Gastrocnemius medialis (tissue), 4 donors: ENCODE data around the gene CXXC5. TPM values are rescaled to one million over a fixed set of nuclear protein-coding genes. Genes with fewer than 3 reads are reported as not detected.

Experiments
- ATAC-seq, 2 donors: fragments of 150-250 bp; one replicate each; pipeline ENCODE4 v1.9.1; 2016
- DNase-seq, 2 donors: peaks; one replicate each; pipeline ENCODE4 v3.0.0-alpha.2; 2019
- H3K27ac ChIP-seq, 4 donors: fragments of 200-600 bp; sonication (generic); 1 replicate in 1 of 4; 2 replicates in 3 of 4; pipeline ENCODE4 v1.5.1; 2016 to 2018; ENCODE audit warnings: mild to moderate bottlenecking in 2 of 4, moderate library complexity in 1 of 4
- H3K27me3 ChIP-seq, 3 donors: fragments of 200-600 bp; sonication (generic) in 2 of 3; 1 replicate in 1 of 3; 2 replicates in 2 of 3; pipeline versions ENCODE4 v1.5.1 to v1.6.0; 2016 to 2019; ENCODE audit warnings: mild to moderate bottlenecking in 1 of 3, moderate library complexity in 1 of 3
- H3K36me3 ChIP-seq, 2 donors: fragments of 200-600 bp; sonication (generic) in 1 of 2; one replicate each; pipeline ENCODE4 v1.5.1; 2017 to 2018
- H3K4me1 ChIP-seq, 2 donors: fragments of 200-600 bp; sonication (generic) in 1 of 2; one replicate each; pipeline ENCODE4 v1.5.1; 2016 to 2017; ENCODE audit warnings: mild to moderate bottlenecking in 2 of 2
- H3K4me3 ChIP-seq, 4 donors: fragments of 200-600 bp; sonication (generic) in 3 of 4; 1 replicate in 1 of 4; 2 replicates in 3 of 4; pipeline ENCODE4 v1.5.1; 2016 to 2019; ENCODE audit warnings: mild to moderate bottlenecking in 2 of 4
- H3K9me3 ChIP-seq, 3 donors: fragments of 200-600 bp; sonication (generic) in 2 of 3; 1 replicate in 1 of 3; 2 replicates in 2 of 3; pipeline ENCODE4 v1.5.1; 2016 to 2019
- POLR2A ChIP-seq, 2 donors: fragments of 450-650 bp; IDR thresholded peaks; one replicate each; pipeline ENCODE4 v1.6.1; 2017; ENCODE audit warnings: antibody characterized with exemption in 2 of 2, mild to moderate bottlenecking in 2 of 2, moderate library complexity in 2 of 2
- in situ Hi-C, 4 donors: fragments of 200-750 bp; cut with MboI; loops; one replicate each; pipeline versions ENCODE4 v1.15.0 to v1.8.0; 2017; ENCODE audit warnings: low sequenced_read_pairs in 4 of 4
- intact Hi-C: fragments of 100-400 bp; cut with DNase I; formaldehyde crosslinking; loops from one replicate; pipeline ENCODE4 v1.15.1; 2023; ENCODE audit warnings: low total_unique reads
- total RNA-seq, 4 donors: library from RNA; depleted of rRNA; stranded (reverse); fragments of >200 nt; gene quantifications; one replicate each; pipeline versions ENCODE4 v1.1.0 to v1.2.3, GENCODE V29; 2016
- TF ChIP-seq, protein P1 (sequence below), 5 experiments: fragments of 450-650 bp in 3 of 5; fragments of 200-600 bp in 2 of 5; sonication (generic) in 2 of 5; IDR thresholded peaks in 4 of 5; conservative IDR thresholded peaks in 1 of 5; 1 replicate in 4 of 5; 2 replicates in 1 of 5; pipeline ENCODE4 v1.5.1; 2016 to 2019; ENCODE audit warnings: antibody characterized with exemption in 5 of 5, mild to moderate bottlenecking in 3 of 5, moderate library complexity in 3 of 5

The CXXC5 gene
- total RNA-seq, 4 donors from 2014 or later: 38.5 to 83.8 (median 60.9) TPM

DNA sequence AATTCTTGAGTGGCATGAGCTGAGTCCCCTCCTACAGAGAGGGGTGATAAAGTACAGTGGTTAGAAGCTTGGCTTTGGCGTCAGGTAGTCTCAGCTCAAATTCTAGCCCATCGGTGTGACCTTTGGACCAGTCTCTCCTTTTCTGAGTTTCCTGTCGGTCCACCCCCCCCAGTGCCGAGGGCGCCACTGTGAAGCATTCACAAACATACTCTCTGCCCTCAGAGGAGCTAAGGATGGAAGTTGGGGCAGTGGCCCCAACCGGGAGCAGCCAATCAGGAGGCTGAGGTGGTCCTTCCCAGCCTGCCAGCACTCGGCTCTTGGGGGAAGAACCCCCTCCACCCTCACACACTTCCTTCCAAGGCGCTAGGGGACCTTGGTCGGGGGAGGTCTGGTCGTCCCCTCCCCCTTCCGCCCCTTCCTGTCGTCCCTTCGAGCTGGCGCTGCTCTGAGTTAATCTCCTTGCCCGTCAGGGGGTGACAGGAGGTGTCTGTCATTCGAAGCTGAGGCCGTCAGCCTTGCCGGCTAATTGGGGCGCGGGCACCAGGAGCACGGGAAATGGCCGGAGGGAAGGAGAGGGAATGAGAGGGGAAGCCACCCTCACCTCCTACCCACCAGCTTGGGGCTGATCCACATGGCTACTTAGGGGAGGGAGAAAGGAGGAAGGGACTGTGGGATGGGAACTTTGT, 53.0 kb downstream of the CXXC5 start:
- intact Hi-C loops (no loop called here), in situ Hi-C loops (loop anchor here in 1 of 4 donors (10.0 kb wide), 1 partner anchor 64 kb away; no protein-coding TSS in a partner anchor)
- Histone ChIP-seq H3K9me3 (no peaks in the 10 kb centered on the region), H3K4me3 (no peak overlapping the region), H3K4me1 (peaks cover 24 to 29% of the 10 kb centered on the region in 2 donors), H3K27ac (no peak overlapping the region), H3K27me3 (no peaks in the 10 kb centered on the region), H3K36me3 (no peaks in the 10 kb centered on the region)
- DNase-seq: no peak
- no peak for ATAC-seq
- TF ChIP-seq POLR2A (IDR thresholded peaks at IDR 0.05): no peak
- TF ChIP-seq, protein P1, sequence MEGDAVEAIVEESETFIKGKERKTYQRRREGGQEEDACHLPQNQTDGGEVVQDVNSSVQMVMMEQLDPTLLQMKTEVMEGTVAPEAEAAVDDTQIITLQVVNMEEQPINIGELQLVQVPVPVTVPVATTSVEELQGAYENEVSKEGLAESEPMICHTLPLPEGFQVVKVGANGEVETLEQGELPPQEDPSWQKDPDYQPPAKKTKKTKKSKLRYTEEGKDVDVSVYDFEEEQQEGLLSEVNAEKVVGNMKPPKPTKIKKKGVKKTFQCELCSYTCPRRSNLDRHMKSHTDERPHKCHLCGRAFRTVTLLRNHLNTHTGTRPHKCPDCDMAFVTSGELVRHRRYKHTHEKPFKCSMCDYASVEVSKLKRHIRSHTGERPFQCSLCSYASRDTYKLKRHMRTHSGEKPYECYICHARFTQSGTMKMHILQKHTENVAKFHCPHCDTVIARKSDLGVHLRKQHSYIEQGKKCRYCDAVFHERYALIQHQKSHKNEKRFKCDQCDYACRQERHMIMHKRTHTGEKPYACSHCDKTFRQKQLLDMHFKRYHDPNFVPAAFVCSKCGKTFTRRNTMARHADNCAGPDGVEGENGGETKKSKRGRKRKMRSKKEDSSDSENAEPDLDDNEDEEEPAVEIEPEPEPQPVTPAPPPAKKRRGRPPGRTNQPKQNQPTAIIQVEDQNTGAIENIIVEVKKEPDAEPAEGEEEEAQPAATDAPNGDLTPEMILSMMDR (IDR thresholded peaks at IDR 0.05 in 4 of 5, conservative IDR thresholded peaks at IDR 0.05 in 1 of 5): no peak

DNA sequence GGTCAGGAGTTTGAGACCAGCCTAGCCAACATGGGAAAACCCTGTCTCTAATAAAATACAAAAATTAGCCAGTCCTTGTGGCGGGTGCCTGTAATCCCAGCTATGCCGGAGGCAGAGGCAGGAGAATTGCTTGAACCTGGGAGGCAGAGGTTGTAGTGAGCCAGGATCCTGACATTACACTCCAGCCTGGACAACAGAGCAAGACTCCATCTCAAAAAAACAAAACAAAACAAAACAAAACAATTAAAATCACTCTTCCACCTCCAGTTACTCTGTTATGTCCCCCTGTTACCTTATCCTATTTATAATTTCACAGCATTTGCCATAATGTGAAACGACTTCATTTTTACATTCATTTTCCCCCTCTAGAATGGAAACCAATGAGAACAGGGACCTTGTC, 54.4 kb downstream of the CXXC5 start:
- Histone ChIP-seq H3K27ac (no peak overlapping the region), H3K4me1 (peaks cover 17 to 20% of the 10 kb centered on the region in 2 donors), H3K4me3 (no peak overlapping the region), H3K36me3 (no peaks in the 10 kb centered on the region), H3K9me3 (no peaks in the 10 kb centered on the region), H3K27me3 (no peaks in the 10 kb centered on the region)
- in situ Hi-C loops: loop anchor here in 1 of 4 donors (10.0 kb wide), 1 partner anchor 62 kb away; no protein-coding TSS in a partner anchor
- intact Hi-C loops: no loop called here
- DNase-seq (no peak), ATAC-seq (no peak)
- TF ChIP-seq, protein P1 (IDR thresholded peaks at IDR 0.05 in 4 of 5, conservative IDR thresholded peaks at IDR 0.05 in 1 of 5): no peak
- TF ChIP-seq POLR2A (IDR thresholded peaks at IDR 0.05): no peak

DNA sequence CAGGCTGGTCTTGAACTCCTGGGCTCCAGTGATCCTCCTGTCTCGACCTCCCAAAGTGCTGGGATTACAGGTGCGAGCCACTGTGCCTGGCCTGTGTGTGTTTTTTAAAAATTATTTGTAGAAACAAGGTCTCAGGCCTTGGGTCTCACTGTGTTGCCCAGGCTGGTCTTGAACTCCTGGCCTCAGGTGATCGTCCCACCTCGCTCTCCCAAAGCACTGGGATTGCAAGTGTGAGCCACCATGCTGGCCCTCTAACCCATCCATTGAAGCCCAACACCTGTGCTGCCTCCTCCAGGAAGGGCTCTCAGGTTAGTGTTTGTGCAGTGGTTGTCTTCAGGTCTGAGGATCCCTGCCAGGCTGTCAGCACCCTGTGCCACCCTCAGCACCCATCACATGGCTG, 56.6 kb downstream of the CXXC5 start:
- no peak for TF ChIP-seq POLR2A (IDR thresholded peaks at IDR 0.05)
- TF ChIP-seq, protein P1 (IDR thresholded peaks at IDR 0.05 in 4 of 5, conservative IDR thresholded peaks at IDR 0.05 in 1 of 5): no peak
- H3K4me1 ChIP-seq: peaks cover 0 to 12% of the 10 kb centered on the region in 2 donors
- intact Hi-C loops: no loop called here

DNA sequence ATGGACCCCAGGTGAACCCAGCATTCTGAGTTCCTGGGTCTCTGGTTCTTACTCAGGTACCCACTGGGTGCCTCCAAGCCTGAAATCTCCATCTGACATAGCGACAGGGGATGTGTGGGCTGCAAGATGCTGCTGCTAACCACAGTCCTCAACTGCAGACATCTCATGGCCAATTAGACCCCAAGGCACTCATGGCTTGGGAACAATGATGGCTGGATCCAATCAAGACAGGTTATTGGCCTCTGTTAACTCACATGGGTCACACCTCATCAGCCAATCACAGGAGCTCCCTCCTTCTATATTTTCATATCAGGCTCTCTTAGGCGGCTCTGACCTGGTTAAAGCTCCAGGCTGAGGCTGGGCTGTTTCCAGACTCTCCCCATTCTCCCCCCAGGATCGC, 57.0 kb downstream of the CXXC5 start:
- no peaks in the 10 kb centered on the region for H3K9me3 ChIP-seq
- DNase-seq: no peak
- H3K36me3 ChIP-seq: no peaks in the 10 kb centered on the region
- in situ Hi-C loops (loop anchor here in 2 of 4 donors (5.0 to 10.0 kb wide), 2 partner anchors 57 to 60 kb away; no protein-coding TSS in a partner anchor), intact Hi-C loops (no loop called here)
- TF ChIP-seq POLR2A (IDR thresholded peaks at IDR 0.05): no peak
- TF ChIP-seq, protein P1 (IDR thresholded peaks at IDR 0.05 in 4 of 5, conservative IDR thresholded peaks at IDR 0.05 in 1 of 5): no peak
- H3K27ac ChIP-seq: no peak overlapping the region
- peaks cover 1 to 15% of the 10 kb centered on the region in 2 donors for H3K4me1 ChIP-seq
- no peak overlapping the region for H3K4me3 ChIP-seq
- peaks cover 0 to 14% (median 4%) of the 10 kb centered on the region in 3 donors for H3K27me3 ChIP-seq
- no peak for ATAC-seq

More for the DNA sequence above, 56.6 kb downstream of the CXXC5 start:
- no peak for DNase-seq
- in situ Hi-C loops: loop anchor here in 2 of 4 donors (5.0 to 10.0 kb wide), 2 partner anchors 58 to 60 kb away; no protein-coding TSS in a partner anchor
- Histone ChIP-seq H3K27me3 (peaks cover 0 to 10% (median 2%) of the 10 kb centered on the region in 3 donors), H3K36me3 (no peaks in the 10 kb centered on the region), H3K27ac (no peak overlapping the region), H3K4me3 (no peak overlapping the region), H3K9me3 (no peaks in the 10 kb centered on the region)
- no peak for ATAC-seq
